ENCODE data around the gene PAPSS2.
"Not testable (repeated sequence)": the region's sequence is repeated elsewhere in the genome, so short reads cannot be mapped to it uniquely, and the experiment has no call there.

PAPSS2 gene

DNA sequence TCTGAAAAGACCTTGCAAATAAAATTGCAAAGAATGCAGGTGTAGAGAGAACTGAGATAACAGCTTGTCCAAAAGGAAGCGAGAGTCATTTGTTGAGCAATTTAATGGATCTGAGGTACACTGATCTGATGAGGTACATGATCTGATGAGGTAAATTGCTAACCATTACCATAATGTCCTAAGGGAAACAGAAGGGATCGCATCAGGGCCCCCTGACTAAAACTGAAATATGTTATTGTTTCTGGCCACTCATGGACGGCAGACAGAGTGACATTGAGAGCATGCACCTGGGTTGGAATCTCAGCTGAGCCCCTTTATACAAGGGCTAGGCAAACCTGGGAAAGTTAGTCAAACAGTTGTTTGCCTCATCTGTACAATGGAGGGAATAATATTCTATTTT is 15.8 kb upstream of the PAPSS2 start:
- DNase-seq, result no peak

DNA sequence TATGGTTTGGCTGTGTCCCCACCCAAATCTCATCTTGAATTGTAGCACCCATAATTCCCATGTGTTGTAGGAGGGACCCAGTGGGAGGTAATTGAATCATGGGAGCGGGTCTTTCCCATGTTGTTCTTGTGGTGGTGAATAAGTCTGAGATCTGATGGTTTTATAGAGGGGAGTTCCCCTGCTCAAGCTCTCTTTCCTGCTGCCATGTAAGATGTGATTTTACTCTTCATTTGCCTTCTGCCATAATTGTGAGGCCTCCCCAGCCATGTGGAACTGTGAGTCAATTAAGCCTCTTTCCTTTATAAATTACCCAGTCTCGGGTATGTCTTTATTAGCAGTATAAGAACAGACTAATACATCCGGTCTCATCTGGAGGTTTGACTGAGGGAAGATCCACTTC is 15.2 kb upstream of the PAPSS2 start:
- DNase-seq, result not testable (repeated sequence)

DNA sequence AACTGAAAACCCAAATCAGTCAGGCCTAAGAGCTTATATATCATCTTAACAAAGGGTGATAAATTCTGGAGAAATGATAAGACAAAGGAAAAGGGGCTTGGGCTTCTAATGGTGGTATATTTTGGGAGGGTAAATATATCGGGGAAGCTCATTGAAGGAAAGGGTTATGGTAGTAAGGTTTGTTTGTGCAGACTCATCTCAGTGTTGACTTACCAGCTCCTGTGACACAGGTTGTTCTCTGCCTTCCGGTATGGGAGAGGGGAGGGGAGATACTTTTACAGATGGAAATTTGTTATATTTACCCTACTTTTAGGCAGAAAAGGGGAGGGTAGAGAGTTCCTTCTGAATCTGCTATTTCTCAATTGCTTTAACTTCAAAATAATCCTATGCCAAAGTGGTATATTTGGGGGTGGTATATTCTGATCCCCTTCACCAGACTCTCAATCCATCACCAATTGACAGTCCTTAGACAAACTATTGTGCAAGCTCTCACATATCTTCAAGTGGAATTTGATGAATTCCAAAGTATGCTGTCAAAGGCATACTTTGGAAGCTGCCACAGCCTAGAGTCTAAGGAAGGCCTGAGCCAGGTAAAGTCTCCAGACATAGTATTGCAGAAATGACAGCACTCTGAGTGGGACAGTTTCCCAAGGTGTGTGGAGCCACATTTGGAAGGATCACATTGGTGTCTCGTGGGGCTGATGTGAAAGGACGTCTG is 13.3 kb upstream of the PAPSS2 start:
- DNase-seq, result no peak

DNA sequence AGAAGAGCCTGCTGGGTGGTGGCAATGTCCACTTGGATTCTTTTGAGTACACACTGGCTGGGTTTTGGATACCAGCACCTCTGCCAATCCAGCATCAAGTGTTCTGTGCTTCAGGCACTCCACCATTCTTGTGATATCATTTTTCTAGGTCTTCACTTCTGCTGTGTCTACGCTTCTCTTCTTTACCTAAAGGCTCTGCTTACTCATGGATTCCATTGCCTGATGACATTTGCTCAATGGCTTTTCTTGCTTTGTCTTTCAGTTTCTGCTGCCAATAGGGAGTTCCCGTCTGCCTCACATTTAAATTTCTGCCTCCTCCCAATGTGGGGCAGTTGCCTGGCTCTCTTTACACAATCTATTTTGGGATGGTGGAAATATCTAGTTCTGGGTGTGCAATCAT is 12.7 kb upstream of the PAPSS2 start:
- no peak for DNase-seq

DNA sequence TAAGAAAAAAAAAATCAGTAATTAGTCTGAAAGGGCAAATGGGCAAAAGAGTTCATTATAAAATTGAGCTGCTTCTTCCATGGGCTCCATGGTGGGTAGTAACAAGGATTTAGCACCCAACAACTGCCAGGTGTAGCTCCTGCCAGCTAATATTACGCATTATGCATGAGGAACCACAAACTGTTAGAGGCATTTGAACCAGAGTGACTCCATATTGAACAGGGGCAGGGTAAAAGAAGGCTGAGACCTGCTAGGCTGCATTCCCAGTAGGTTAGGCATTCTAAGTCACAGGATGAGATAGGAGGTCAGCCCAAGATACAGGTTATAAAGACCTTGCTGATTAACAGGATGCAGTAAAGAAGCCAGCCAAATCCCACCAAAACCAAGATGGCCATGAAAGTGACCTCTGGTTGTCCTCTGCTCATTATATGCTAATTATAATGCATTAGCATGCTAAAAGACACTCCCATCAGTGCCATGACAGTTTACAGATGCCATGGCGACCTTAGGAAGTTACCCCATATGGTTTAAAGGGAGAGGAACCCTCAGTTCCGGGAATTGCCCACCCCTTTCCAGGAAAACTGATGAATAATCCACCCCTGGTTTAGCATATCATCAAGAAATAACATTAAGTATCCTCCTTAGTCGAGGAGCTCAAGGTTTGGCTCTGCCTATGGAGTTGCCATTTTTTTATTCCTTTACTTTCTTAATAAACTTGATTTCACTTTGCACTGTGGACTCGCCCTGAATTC is 8.7 kb upstream of the PAPSS2 start:
- no peak for DNase-seq

DNA sequence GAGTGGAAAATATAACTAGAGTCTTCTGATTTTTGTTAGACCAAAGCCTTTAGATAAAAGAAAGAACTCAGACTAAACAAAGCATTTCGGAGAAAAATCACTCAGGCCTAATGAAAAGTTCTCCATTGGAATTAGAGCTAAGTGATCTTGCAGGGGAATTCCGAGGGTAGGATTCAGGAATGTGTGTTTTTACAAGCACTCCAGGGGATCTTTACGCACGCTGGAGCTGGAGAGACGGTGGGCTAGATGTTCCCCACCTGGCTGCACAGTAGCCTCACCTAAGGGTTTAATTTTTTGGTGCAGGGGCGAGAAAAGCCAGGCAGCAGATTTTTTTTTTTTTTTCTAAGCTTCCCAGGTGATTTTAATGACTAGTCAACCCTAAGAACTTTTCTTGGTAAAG is 7.9 kb upstream of the PAPSS2 start:
- DNase-seq, result no peak

DNA sequence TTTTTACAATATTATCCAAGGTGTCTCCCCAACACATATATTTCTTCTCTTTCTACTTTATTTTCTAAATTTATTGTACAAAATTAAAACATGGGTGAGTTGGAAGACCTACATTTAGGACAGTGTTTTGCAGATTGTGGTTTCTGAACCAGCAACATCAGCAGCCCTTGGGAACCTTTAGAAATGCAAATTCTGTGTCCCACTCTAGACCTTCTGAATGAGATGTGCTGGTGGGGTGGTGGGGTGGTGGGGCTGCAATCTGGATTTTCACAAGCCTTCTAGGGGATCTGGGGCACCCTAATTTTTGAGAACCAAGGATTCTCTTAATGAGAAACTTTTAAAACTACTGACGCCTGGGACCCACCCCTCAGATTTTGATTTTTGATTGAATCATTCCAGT is 7.4 kb upstream of the PAPSS2 start:
- DNase-seq, result no peak

DNA sequence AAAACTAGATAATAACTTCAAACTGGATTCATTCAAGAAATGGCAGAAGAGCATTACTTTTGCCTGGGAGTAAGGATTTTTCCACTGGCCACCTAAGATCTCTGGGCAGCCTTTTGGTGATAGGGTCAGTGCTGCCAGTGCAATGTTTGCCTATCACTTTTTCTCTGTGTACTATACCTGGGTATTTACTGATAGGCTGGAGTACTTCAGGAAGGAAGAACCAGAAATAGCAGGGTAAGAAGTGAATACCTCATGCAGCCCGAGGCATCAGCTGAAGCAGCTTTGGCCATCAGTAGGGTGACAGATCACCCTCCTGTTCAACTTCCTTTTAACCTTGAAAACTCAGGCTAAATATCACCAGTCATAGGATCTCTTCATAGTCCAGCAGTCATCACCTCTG is 5.5 kb upstream of the PAPSS2 start:
- DNase-seq, result no peak

DNA sequence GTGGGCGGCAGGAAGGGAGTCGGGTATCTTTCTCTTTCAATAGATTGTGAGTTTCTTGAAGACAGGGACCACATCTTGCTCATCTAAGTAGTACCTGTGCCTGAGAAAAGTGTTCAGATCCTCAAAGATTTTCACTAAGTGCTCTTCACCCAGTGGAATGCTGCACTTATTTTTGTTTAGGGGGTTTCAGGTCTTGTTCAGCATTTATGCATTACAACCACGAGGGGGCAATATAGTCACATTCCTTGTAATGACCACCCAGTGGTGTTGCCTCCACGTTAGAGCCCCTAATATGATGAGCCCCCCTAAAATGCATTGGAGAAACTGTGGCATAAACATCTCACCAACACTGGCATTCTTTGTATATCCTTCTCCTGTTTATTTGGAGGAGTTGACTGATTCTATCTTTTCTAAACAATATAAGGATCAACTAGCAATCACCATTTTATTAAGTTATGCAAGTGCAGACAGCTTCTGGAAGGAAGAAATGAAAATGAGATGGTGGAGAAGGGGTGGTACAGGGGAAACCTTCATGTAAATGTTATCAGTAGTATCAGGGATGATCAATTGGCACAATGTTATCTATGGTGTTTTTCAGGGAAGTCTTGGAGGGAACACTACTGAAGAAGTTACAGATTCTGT is 3.1 kb upstream of the PAPSS2 start:
- no peak for DNase-seq

DNA sequence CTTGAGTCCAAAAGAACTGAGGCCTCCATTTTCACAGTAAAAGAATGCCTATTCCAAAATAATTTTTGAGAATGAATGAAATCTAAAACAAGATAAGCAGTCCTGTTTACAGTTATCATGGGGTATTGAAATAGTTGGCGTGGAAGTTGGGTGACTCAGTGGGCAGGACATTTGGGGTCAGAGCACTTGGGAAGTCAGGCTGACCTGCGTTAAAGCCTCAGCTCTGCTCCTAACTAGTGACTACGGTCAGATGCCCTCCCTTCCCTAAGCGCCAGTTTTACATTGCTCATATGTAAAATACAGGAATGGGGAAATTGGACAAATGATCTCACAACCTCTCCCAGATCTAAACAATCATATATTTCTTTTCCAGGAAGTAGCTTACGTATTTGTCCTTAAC is 2.3 kb upstream of the PAPSS2 start:
- no peak for DNase-seq

DNA sequence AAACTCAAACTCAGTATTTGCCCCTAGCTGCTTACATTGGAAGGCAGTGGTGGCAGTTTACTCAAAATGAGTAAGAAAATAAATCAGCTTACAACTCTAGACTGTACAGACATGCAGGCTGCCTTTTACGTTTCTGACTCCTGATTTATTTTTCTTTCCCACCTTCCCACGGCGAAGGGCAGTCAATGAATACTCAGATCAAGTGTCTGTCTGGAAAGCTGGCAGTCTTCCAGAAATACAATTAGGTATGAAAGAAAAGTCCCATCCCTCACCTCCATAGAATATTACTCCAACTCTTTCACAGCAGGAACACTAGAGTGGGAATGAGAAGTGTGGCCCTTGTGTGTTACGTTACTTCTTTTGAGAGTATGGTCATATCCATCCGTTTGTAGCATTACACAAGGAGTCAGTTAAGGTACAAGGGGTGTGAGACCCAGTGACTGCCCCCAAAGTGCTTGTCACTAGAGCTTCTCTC is 1.3 kb upstream of the PAPSS2 start:
- no peak for DNase-seq

DNA sequence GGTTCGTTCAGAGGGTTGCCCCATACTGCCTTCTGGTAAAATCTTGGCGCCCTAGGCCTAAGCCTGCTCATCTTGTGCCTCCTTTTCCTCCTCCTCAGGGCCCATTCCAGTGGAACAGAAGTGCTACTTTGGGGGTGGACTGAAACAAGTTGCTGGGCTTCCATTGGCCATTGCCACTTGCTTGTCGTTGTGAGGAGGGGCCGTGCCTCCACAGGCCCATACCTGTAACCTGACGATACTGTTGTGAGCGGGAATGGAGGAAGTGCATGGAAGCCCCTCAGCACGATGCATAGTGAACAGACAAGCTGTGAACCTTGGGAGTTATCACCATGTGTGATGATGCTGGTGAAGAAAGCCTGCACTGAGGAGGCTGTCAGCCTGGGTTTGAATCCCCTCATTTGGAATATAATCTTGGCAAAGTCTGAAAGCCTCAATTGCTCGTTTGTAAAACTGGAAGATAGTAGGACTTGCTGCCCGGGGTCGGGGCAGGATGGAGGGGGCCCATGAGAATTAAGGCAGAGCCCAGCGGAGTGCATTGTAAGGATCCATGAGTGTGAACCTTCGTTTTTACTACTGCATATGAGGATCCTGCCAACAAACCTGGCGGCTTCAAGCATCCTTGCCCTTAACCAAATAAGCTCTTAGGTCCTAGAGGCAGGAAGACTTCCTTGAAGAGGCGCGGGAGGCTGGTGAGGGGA is 671 bp upstream of the PAPSS2 start:
- DNase-seq, result no peak

DNA sequence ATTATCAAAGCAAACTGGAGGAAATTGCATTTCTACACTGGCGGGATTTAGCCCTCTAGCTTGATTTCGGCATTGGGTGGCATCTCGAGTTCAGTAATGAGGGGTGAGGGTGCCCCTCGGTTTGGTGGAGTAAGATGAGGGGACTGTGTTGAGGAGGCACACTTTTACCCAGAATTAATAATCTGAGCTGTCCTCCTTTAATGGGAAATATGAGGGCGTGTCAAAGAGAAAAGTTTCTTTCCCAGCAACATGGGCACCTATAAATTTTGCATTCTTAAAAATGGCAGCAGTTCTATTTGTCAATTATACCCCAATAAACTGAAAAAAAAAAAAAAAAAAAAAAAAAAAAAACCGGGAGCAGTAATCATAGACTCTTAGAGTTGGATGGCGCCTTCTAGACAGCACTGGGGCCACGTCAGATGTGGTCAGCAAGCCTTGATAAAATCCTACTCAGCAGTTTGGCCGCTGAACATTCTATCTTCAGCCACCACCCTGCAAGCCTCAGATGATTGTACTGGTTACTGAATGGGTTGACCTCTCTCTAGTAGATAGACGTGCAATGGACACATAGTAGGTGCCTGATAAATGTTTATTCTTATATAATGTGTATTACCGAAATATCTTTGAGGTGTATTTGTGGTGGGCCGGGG is 931 bp downstream of the PAPSS2 start:
- no peak for DNase-seq

DNA sequence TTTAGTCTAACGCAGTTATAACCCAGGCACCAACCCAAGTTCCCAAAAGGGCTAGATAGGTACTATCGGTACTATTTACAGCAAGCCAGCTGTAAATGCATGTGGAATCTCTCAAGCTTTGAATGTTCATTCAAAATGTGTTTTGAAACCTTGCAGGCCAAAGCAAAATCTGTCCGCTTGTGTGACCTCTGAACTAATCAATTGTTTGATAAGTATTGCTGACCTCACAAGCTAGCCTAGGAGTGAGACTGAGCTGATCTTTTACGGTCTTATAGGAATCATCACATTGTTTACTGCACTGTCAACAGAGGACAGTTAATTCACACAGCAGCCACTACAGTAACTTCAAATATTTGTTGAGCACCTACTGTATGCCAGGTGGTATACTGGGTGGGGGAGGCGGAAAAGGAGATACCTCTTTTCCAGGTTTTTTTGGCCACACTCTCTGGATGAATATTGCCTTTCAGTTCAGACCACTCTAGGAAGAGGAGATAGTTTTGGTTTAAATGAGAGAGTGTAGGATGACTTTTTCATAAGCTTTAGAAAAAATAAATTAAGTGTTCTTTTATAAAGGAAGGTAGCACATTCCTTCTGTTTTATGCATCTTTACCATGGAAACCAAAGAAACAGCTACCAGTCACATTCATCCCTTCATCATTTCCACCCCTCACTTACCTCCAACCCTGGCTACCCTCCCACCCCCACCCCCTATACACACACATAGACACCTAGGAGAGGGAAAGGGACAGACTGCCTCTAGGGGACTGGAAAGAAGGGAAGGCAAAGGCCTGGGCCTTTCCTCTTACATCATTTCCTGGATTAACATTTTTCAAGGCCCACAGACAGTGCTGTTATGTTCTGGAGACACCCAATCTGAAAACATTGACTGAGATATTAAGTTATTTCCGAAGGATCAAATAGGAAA is 2.4 kb downstream of the PAPSS2 start:
- no peak for DNase-seq

DNA sequence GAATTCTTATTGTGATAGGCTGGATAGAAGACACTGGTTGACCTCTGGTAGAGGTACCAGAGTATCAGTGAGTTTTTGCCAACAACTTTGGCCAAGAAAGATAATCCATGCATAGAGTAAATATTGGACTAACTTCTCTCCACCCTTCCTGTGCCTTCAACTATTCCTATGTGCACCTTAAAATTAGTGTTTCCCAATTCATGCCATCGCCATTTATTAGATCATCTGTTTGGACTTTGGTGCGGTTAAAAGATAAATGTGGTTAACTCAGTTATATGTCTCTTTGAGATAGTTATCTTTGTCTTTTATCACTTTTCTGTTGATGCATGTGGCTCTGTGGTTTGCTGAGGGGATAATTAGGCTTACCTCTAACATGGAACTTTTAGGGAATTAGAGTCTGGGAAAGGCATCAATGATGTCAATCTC is 4.6 kb downstream of the PAPSS2 start:
- no peak for DNase-seq

DNA sequence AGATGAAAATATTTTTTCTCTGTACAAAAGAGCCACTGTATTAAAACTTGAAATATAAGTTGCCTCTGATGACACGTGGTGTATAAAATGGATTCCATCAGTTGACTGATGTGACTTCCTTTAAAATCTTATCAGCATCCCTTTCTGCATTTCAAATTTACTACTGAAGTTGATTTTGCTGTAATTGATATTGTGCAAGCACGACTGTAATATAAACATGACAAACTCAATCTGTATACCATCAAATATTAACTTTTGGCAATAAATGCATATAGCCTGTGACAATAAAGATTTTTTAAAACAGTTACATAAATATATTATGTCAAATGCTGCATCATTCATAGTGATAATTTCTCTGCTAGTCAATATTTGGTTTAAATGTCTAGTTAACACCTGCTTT is 7.8 kb downstream of the PAPSS2 start:
- DNase-seq, result no peak

DNA sequence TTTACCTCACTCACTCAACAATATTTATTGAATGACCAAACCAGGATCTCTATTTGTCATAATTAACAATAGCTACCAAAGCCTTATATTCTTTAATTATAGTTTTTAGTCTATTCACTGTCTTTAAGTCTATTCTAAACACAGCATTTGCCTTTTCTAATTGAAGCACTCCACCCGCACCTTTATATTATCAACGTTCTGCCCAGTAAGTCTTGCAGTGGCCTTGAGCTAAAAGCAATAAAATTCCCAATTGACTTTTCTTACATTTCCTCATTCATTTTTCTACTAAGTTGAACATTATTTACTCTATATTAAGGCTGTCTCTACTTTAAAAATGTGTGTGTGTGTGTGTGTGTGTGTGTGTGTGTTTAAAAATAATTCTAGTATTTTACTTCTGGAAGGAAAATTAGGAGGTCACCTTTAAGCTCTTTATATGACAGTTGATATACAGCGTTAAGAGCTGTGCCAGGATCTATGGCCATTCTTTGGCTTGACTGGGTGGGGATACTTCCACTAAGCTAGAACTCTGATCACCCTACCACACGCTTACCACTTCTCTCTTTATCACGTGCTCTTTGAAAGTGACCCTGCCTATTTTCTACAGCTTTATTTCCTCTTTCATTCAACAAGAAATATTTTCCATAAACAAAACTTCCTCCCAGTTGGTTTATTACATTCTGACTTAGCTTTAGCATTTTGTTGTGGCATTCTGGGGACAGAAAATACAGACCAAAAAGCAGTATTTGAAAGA is 8.8 kb downstream of the PAPSS2 start:
- DNase-seq, result no peak

DNA sequence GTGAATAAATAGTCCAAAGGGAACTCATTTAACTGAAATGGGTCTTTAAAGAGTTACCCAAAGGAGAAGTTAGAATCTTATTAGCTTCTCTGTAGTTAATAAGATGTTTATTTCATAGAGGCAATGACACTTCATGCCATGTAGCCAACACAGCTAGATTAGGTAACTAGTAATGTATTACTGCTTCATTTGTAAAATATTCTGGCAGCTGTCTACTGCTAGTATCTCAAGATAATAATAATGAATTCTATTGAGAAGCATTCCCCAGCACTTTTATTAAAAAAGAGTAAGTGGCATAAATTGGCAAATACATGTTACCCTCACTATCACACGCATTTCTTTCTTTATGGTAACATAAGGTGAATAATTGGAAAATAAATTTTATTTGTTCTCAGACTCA is 10.1 kb downstream of the PAPSS2 start:
- no peak for DNase-seq

DNA sequence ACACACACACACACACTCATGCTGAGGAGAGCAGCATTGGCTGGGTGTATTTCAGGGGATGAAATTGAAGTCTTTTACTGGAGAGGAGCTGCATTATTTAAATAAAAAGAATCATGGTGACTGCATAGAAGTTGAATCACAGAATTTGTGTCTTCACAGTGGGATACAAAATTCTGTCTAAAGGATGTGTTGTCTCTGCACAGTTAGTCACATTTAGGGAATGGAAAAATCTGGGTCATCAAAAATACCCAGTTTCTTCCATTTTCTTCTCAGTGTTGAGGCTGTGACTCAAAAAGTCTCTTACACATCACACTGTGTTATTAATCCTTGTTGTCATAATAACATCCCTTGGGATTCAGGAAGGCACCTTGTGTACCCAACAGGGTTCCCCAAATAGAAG is 10.9 kb downstream of the PAPSS2 start:
- DNase-seq, result no peak

DNA sequence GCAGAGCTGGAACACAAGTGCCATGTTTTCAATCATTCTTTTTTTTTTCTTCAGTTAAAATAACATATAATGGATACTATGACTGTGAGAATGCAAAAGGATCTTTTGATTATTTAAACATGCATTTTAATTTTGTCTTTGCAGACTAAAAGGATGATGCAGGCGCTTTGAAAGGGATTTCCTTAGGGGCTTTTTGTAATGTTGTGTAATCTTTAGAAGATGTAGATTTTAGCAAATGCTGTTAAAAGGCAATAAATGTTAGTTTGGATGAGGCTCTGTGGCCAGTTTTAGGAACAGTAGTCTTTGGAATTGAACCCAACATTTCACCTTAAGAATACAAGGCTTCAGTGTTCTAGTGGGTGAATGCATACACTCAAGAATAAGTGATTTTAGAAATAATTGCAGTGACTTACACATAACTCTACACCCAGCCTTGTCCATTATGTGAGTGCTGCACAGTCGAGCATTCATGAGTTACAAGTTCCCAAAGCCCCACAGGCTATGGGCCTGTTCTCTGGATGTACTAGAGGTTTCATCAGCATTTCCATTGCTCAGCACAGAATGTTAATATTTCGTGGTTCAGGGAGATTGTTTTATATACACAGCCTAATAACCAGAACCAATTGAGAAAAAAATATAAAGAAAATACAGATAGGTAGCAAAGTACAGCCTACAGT is 11.6 kb downstream of the PAPSS2 start:
- no peak for DNase-seq

Data from T1000 (cell line).